Pancreas (tissue), 10 donors: ENCODE measurements around the gene FAM131A. TPM values are rescaled to one million over a fixed set of nuclear protein-coding genes. Genes with fewer than 3 reads are reported as not detected.

Source experiments
- ATAC-seq, 4 donors: fragments of 200-7000 bp; cut with Tn5 transposase; one replicate each; pipeline versions ENCODE4 v1.8.0 to v1.9.1; 2020; ENCODE audit warnings: mild to moderate bottlenecking in 4 of 4, moderate library complexity in 4 of 4
- DNase-seq, 6 donors: peaks; one replicate each; pipeline ENCODE4 v3.0.0-alpha.2; 2020
- FAIRE-seq: peaks from 2 replicates; lab custom pipeline; 2012; peaks lifted over from hg19 to GRCh38; lab: Jason Lieb, UNC
- H3K27ac ChIP-seq, 4 donors: fragments of 200-600 bp; sonication (generic); 1 replicate in 3 of 4; 2 replicates in 1 of 4; pipeline versions ENCODE4 v1.5.0 to v1.8.0; 2020
- H3K27me3 ChIP-seq, 4 donors: fragments of 200-600 bp; one replicate each; pipeline ENCODE4 v1.8.0; 2021
- H3K36me3 ChIP-seq, 3 donors: fragments of 200-600 bp; sonication (generic) in 1 of 3; one replicate each; pipeline versions ENCODE4 v1.5.0 to v1.8.0; 2020 to 2021
- H3K4me1 ChIP-seq, 3 donors: fragments of 200-600 bp; one replicate each; pipeline ENCODE4 v1.8.0; 2021
- H3K4me3 ChIP-seq, 4 donors: fragments of 200-600 bp; sonication (generic) in 2 of 4; one replicate each; pipeline versions ENCODE4 v1.5.0 to v1.8.0; 2020 to 2021
- H3K9me3 ChIP-seq, 4 donors: fragments of 200-600 bp; one replicate each; pipeline ENCODE4 v1.8.0; 2021
- CTCF ChIP-seq, 4 donors: fragments of 200-600 bp; sonication (generic) in 3 of 4; IDR thresholded peaks; one replicate each; pipeline versions ENCODE4 v1.5.0 to v1.8.0; 2021; ENCODE audit warnings: antibody characterized with exemption in 4 of 4
- WGBS, 2 donors: extraction: QIAGEN DNeasy Blood & Tissue Kit; methylation state at CpG; one replicate each; pipeline ENCODE4 v1.1.7; 2013; 5-methylcytosine and 5-hydroxymethylcytosine counted together
- intact Hi-C, 3 donors: fragments of 100-400 bp; cut with DNase I; formaldehyde crosslinking; loops; one replicate each; pipeline versions ENCODE4 v1.11.1 to v1.14.2; 2022
- polyA plus RNA-seq, 2 donors: library from polyadenylated mRNA; stranded (reverse); fragments of 200-250 nt; gene quantifications; one replicate each; pipeline ENCODE4 v1.2.3, GENCODE V29; 2013
- total RNA-seq, 6 donors: library from RNA; stranded (reverse); fragmentation: NEBNext Ultra II Directional in 4 of 6; extraction: Animal tissue kit (Norgen Biotek cat#: 25700) in 4 of 6; gene quantifications; one replicate each; pipeline versions ENCODE4 v1.2.1 to v1.2.4, GENCODE V29; 2021 to 2023
- donor health status: healthy with polysubstance abuse.
- donor health status: DM: no; HTN: no; CAD: no; lungs with moderate emphysema.
- donor health status: DM: no; HTN: no; CAD: no.
- donor health status: control.
- donor health status: control.
- donor health status: Bipolar disorder and iron deficiency.
- donor health status: DM: yes; HTN: yes; CAD: no.
- donor health status: DM: no; HTN: no; CAD: no.
- donor health status: DM: no; HTN: no; CAD: no.
- donor health status: DM: yes; HTN: yes; CAD: no.

FAM131A gene
- total and polyA plus RNA-seq, 8 donors = 4.0 to 22.5 (median 7.9) TPM

- Histone ChIP-seq H3K36me3 (peaks cover 0 to 52% (median 25%) of the 10 kb centered on the region in 3 donors), H3K4me3 (no peak overlapping the region), H3K4me1 (no peaks in the 10 kb centered on the region), H3K27ac (no peak overlapping the region), H3K9me3 (no peaks in the 10 kb centered on the region), H3K27me3 (no peaks in the 10 kb centered on the region)
- TF ChIP-seq CTCF (IDR thresholded peaks at IDR 0.05) = no peak
- DNase-seq (no peak), ATAC-seq (no peak), FAIRE-seq (no peak)
- intact Hi-C loops = no loop called here
- WGBS, 2 donors = 93 to 96% methylated on average over 9 of the region's 9 CpGs
Observed at GRCh38 chr3:184307915-184308314, 29.5 kb upstream of the FAM131A start.

GRCh38 chr3:184308744-184309143 is 28.7 kb upstream of the FAM131A start:
- Histone ChIP-seq H3K27me3 (no peaks in the 10 kb centered on the region), H3K9me3 (no peaks in the 10 kb centered on the region), H3K4me3 (no peak overlapping the region), H3K27ac (no peak overlapping the region), H3K36me3 (peaks cover 0 to 44% (median 17%) of the 10 kb centered on the region in 3 donors), H3K4me1 (no peaks in the 10 kb centered on the region)
- TF ChIP-seq CTCF (IDR thresholded peaks at IDR 0.05) = no peak
- DNase-seq (no peak), ATAC-seq (no peak), FAIRE-seq (no peak)
- WGBS, 2 donors = 78 to 85% methylated on average over 7 of the region's 7 CpGs
- intact Hi-C loops = no loop called here

- intact Hi-C loops = no loop called here
- FAIRE-seq = no peak
- no peaks in the 10 kb centered on the region for H3K27me3 ChIP-seq
- peaks cover 0 to 3% (median 0%) of the 10 kb centered on the region in 3 donors for H3K4me1 ChIP-seq
- no peak for DNase-seq
- no peak overlapping the region for H3K27ac ChIP-seq
- no peak overlapping the region for H3K4me3 ChIP-seq
- peaks cover 0 to 21% (median 12%) of the 10 kb centered on the region in 3 donors for H3K36me3 ChIP-seq
- no peak for TF ChIP-seq CTCF (IDR thresholded peaks at IDR 0.05)
- H3K9me3 ChIP-seq = no peaks in the 10 kb centered on the region
- ATAC-seq = no peak
Observed at GRCh38 chr3:184311633-184312032, 25.8 kb upstream of the FAM131A start.

- no peak for TF ChIP-seq CTCF (IDR thresholded peaks at IDR 0.05)
- DNase-seq (peak; percentile 93 to 98 (median 96)), FAIRE-seq (no peak), ATAC-seq (peak; percentile 82 to 89 (median 86))
- Histone ChIP-seq H3K4me3 (peak within 1 kb of the TSS; percentile 83 to 94 (median 88)), H3K27me3 (no peaks in the 10 kb centered on the region), H3K9me3 (no peaks in the 10 kb centered on the region), H3K36me3 (no peaks in the 10 kb centered on the region), H3K27ac (peak within 1 kb of the TSS; percentile 89 to 94 (median 91)), H3K4me1 (peaks cover 19 to 28% (median 20%) of the 10 kb centered on the region in 3 donors)
- intact Hi-C loops = no loop called here
- WGBS, 2 donors = 0% methylated on average over 37 to 40 of the region's 40 CpGs
Observed at GRCh38 chr3:184314363-184314699, 23.1 kb upstream of the FAM131A start, which contains the start of gene EIF4G1. Gene EIF4G1, plus strand, starts transcription at chr3:184314606. Its CDS starts 1,191 bp downstream, at chr3:184315797.

- WGBS, 2 donors = 0 to 1% methylated on average over 54 to 89 of the region's 89 CpGs
- ATAC-seq = peak; percentile 57 to 75 (median 65)
- no peak for FAIRE-seq
- H3K27me3 ChIP-seq = no peaks in the 10 kb centered on the region
- peak overlapping the region; percentile 89 to 94 (median 91) for H3K27ac ChIP-seq
- H3K36me3 ChIP-seq = no peaks in the 10 kb centered on the region
- H3K4me1 ChIP-seq = peaks cover 19 to 28% (median 24%) of the 10 kb centered on the region in 3 donors
- peak; percentile 76 to 93 (median 88) for DNase-seq
- H3K4me3 ChIP-seq = peak overlapping the region; percentile 83 to 94 (median 88)
- no peaks in the 10 kb centered on the region for H3K9me3 ChIP-seq
- no peak for TF ChIP-seq CTCF (IDR thresholded peaks at IDR 0.05)
- intact Hi-C loops = no loop called here
Observed at GRCh38 chr3:184314700-184315542, 22.5 kb upstream of the FAM131A start.
